Glomerular visceral epithelial cell (primary cell): ENCODE results near the gene PPM1H.
"Not testable (repeated sequence)": the region's sequence is repeated elsewhere in the genome, so short reads cannot be mapped to it uniquely, and the experiment has no call there.

Source experiments
- DNase-seq: peaks from one replicate; pipeline ENCODE4 v3.0.0-alpha.2; 2016; ENCODE audit errors: extremely low spot score

The PPM1H gene

DNA sequence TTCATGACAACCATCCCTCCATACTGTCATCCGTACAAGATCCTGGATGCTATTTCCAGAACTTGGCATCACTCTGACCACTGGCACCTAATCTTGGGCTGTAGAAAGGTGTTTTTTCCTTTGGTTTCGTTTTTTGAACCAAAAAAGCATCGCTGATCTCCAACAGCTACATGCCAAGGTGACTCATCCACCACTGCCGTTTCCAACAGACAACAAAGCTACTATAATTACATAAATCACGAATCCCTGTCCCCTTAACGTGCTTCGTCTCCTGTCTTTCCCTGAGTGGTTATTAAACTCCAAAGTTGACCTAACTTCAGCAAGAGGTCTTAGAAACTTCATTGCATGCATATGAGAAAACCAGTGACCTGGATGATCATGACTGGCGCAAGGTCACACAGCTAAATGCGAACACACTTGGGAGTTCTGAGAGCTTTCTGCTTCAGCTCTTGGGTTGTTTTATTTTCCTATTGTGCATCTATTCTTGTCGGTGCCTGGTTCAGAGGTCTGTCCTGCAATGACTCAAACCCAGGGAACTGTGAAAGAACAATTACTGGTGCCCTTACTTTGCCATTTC, 99.9 kb downstream of the PPM1H start:
- DNase-seq, result peak; percentile 74

GRCh38 chr12:62834406-62834805, 100.5 kb downstream of the PPM1H start:
- no peak for DNase-seq

GRCh38 chr12:62833634-62834033, 101.3 kb downstream of the PPM1H start:
- no peak for DNase-seq

- no peak for DNase-seq
Observed at GRCh38 chr12:62832558-62832957, 102.4 kb downstream of the PPM1H start.

DNA sequence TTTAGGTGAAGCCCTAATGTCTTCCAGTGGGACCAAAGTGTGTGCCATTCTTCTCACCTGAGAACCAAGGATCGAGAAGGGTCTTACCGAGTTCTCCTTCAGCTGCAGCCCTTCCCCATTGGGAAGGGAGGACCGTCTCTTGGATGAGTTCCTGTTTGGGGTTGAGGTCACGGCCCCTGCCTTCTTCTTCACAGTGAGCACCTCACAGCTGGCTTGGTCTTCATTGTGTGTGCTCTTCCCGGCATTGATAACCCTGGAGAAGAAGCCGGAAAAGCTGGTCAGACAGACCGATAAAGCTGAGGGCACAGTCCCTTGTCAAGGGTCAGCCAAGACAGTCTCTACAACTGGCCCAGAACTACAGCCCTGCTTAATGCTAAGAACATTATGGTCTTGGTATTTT, 102.9 kb downstream of the PPM1H start:
- no peak for DNase-seq

- no peak for DNase-seq
Observed at GRCh38 chr12:62827855-62828254, 107.1 kb downstream of the PPM1H start.

GRCh38 chr12:62827042-62827441, 107.9 kb downstream of the PPM1H start:
- DNase-seq, result no peak

- DNase-seq, result no peak
Observed at GRCh38 chr12:62817556-62818271, 117.2 kb downstream of the PPM1H start.

GRCh38 chr12:62814243-62814642, 120.7 kb downstream of the PPM1H start:
- no peak for DNase-seq

DNA sequence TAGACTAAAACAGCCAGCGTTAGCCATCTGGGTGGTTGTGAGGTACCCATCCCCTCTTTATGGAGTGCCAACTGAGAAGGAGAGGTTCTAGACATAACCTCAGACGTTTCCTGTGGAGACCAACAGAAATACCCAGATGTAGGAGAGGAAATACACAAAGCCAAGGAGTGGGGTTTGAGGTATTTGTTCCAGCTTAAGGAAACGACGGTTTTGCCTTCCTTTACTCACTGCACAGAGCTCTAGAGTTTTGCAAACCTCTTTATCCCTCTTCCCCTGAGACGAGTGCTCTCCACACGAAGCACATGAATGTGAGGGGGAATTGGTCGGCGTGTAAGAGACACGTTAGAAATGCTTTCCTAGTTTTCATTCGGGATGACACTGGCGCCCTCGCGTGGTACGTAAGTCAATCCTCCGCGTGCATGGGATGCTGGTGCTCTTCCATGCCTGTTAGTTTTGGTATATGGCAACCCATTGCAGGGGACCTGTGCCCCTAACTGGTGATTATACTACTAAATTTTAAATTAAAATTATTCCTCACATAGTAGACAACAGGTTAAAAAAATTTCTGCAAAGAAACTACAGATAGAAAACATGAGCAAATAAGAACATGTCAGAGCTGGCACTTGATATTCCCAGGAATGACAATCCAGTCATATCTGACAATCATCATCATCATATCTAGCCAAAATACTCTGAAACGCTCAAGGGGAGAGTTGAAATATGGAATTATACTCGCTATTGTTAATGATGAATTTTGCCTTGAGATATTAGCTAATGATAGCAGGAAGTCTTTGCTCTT, 121.7 kb downstream of the PPM1H start:
- no peak for DNase-seq

GRCh38 chr12:62811481-62811880, 123.5 kb downstream of the PPM1H start:
- not testable (repeated sequence) for DNase-seq

- no peak for DNase-seq
Observed at GRCh38 chr12:62808166-62808879, 126.6 kb downstream of the PPM1H start.

DNA sequence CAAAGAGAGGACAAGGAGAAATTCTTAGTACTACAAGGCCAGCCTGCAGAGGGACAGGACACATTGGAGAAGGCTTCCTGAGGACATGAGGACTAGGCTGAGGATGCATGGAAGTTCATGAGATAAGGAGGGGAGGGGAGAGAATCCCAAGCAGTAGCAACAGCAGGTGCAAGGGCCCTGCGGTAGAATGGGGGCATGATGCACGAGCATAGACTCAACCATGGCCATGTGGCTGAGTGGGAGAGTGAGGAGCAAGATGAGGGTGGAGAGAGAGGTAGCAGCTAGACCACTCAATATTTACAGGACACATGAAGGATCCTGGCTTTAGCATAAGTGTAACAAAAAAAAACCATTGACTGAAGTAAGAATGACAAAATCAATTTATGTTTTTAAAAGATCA, 128.1 kb downstream of the PPM1H start:
- no peak for DNase-seq

- no peak for DNase-seq
Observed at GRCh38 chr12:62806244-62806836, 128.6 kb downstream of the PPM1H start.

GRCh38 chr12:62805517-62805916, 129.4 kb downstream of the PPM1H start:
- no peak for DNase-seq

DNA sequence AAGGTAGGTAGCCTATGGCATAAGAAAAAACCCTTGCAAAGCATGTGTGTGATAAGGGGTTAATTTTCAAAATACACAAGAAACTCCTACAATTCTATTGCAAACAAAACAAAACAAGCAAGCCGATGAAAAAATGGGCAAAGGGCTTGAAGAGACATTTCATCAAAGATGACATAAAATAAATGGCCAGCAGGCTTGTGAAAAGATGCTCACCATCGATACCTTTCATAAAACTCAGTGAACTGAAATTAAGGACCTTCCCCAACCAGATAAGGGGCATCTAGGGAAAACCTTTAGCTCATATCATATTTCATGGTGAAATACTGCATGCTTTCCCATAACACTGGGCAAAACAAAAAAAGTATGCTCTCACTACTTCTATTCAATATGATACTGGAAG, 131.2 kb downstream of the PPM1H start:
- DNase-seq, result no peak

GRCh38 chr12:62802984-62803383, 132.0 kb downstream of the PPM1H start:
- DNase-seq, result peak; percentile 27

DNA sequence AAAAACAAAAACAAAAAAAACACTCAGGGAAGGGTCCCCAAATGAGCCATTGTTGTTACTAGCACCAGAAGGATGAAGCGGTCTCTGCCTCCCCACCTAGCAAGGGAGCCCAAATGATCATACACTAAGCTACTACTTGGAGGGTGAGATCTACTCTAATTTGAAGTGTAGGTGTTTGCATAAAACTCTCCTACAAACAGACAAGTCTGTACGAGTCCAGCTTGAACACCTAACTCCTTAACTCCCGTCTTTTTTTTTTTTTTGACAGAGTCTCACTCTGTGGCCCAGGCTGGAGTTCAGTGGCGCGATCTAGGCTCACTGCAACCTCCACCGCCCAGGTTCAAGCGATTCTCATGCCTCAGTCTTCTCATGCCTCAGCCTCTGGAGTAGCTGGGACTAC, 132.6 kb downstream of the PPM1H start:
- no peak for DNase-seq

DNA sequence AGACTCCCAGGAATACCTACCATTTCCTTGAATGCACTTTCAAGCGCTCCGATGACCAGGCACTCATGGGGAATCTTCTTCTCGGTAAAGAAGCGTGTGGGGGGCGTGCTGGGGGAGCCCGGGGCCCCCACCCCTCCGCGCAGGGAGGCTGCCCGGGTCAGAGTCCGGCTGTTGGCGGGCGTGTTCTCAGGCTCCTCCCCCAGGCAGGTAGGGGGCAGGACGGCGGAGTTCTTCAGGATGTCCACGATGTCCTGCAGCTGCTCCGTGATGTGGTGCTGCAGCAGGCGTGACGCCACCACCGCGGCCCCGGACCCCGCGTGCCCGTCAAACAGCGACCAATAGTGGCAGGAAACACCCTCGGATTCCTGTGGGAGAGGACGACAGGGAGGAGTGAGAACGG, 133.2 kb downstream of the PPM1H start:
- DNase-seq, result no peak

- DNase-seq, result no peak
Observed at GRCh38 chr12:62800707-62801400, 134.1 kb downstream of the PPM1H start.

GRCh38 chr12:62799766-62800406, 135.1 kb downstream of the PPM1H start:
- DNase-seq, result no peak
